ENCODE data around the gene TPT1.

Gene TPT1

DNA sequence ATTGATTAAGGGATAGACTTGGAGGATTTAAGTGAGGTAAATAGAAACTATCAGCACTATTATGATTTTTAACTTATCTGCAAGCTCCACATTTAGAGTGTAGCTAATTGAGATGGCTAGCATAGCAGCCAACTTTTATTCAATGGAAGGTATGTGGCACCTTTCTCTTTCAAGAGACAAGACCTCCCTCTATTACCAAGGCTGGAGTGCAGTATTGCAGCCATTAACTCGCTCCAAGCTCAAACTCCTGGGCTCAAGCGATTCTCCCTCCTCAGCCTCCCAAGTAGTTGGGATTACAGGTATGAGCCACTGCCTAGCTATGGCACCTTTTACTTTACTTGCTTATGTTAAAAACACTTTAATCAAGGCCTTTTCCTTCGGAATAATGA is 8.2 kb downstream of the TPT1 start:
- Mint-ChIP-seq H3K36me3 (peaks cover 55% of the 10 kb centered on the region), H3K4me3 (no peak overlapping the region), H3K4me1 (peaks cover 80% of the 10 kb centered on the region), H3K9me3 (no peaks in the 10 kb centered on the region), H3K27ac (peak overlapping the region; percentile 55)
- ATAC-seq (no peak), DNase-seq (ENCODE audit: low spot score in 2 of 2) (no peak)

DNA sequence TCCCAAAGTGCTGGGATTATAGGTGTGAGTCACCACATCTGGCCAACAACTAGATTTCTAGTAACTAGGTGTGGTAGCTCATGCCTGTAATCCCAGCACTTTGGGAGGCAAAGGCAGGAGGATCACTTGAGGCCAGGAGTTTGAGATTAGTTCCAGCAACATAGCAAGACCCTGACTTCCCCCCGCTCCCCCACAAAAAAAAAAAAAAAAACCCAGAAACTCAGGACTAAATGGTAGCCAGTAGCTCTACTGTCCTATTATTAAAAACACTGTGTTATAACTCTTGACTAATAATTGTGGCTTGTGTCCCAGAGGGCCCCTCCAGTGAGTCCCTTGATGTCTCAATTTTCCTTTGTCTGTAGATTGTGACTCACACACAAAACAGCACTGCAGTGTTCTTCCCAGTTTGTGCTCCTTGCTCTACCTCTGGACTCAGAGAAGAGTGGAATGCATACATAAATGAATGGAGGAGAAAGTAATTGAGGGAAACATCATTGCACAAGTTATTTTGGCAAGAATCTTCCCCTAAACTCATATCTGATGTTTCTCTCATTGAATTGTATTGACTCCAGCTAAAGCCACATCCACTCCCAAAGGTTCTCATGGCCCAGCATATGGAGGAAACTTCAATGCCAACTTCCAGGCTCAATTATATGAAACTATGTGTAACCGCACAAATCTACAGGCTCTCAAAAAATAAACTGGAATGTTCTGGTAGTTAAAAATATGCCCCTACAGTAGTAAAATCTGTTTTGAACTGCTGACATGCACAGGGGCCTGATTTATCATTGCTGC is 8.8 kb downstream of the TPT1 start:
- no peak overlapping the region for H3K4me3 Mint-ChIP-seq
- peaks cover 80% of the 10 kb centered on the region for H3K4me1 Mint-ChIP-seq
- no peak for ATAC-seq
- H3K27ac Mint-ChIP-seq: peak overlapping the region; percentile 18
- peaks cover 50% of the 10 kb centered on the region for H3K36me3 Mint-ChIP-seq
- DNase-seq (ENCODE audit: low spot score in 2 of 2): no peak
- no peaks in the 10 kb centered on the region for H3K9me3 Mint-ChIP-seq

DNA sequence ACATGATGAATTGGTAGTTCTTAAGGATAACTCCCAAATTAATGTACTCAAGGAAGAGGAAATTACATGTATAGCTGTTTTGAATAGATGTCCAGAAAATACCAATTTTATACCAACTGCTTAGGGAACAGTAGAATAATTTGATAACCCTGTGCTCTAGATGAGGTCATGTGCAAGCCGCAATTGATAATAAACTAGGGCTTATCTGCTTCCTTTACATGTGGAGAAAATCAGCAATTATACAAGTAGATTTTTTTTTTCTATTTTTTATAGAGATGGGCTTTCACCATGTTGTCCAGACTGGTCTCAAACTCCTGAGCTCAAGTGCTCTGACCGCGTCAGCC is 9.3 kb downstream of the TPT1 start:
- Mint-ChIP-seq H3K4me1 (peaks cover 79% of the 10 kb centered on the region), H3K27ac (no peak overlapping the region), H3K9me3 (no peaks in the 10 kb centered on the region), H3K4me3 (no peak overlapping the region), H3K36me3 (peaks cover 44% of the 10 kb centered on the region)
- ATAC-seq (no peak), DNase-seq (ENCODE audit: low spot score in 2 of 2) (no peak)

DNA sequence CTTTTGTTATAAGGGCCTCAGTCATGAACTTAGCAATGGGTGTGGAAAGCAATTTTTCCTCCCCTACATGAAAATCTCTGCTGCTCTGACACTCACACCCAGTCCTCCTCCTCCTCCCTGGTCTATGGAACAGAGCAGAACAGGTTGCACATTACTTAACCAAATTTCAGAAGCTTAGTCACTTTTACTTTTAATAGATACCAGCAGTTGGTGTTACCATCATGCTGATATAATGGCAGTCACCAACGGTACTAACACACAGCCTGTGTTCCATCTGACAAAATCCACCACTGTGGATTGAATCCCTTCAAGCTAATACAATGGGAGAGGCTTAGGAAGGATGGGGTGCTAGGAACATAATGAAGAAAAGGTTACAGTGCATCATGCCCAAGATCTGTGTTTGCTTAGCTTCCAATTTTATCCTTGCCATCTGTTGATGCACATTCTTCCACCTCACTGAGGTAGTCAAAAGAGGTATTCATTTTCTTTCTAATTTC is 9.8 kb downstream of the TPT1 start:
- Mint-ChIP-seq H3K9me3 (no peaks in the 10 kb centered on the region), H3K4me1 (peaks cover 74% of the 10 kb centered on the region), H3K36me3 (peaks cover 39% of the 10 kb centered on the region), H3K27ac (peak overlapping the region; percentile 77), H3K4me3 (no peak overlapping the region)
- DNase-seq (ENCODE audit: low spot score in 2 of 2) (no peak), ATAC-seq (no peak)

DNA sequence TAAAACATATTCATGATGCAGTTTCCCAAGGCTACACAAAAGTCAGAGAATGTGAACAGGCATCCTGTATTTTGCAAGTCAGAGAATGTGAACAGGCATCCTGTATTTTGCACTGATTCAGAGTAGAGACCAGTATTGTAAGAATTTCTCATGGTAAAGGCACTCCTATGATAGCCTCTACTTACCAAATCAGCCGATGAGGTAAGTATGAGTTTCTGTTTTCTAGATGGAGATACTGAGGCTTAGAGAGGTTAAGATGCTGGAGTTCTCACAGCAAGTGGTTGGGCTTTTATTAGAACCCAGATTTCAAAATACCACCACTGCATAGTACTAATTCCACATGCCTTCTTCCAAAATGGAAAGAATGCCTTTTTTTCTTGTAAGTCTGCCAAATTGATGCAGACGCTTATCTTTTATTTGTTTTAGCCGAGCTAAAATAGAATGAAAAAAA is 12.3 kb downstream of the TPT1 start:
- no peaks in the 10 kb centered on the region for H3K9me3 Mint-ChIP-seq
- no peak overlapping the region for H3K4me3 Mint-ChIP-seq
- ATAC-seq (no peak), DNase-seq (ENCODE audit: low spot score in 2 of 2) (no peak)
- H3K27ac Mint-ChIP-seq: peak overlapping the region; percentile 1
- peaks cover 14% of the 10 kb centered on the region for H3K36me3 Mint-ChIP-seq
- peaks cover 49% of the 10 kb centered on the region for H3K4me1 Mint-ChIP-seq

DNA sequence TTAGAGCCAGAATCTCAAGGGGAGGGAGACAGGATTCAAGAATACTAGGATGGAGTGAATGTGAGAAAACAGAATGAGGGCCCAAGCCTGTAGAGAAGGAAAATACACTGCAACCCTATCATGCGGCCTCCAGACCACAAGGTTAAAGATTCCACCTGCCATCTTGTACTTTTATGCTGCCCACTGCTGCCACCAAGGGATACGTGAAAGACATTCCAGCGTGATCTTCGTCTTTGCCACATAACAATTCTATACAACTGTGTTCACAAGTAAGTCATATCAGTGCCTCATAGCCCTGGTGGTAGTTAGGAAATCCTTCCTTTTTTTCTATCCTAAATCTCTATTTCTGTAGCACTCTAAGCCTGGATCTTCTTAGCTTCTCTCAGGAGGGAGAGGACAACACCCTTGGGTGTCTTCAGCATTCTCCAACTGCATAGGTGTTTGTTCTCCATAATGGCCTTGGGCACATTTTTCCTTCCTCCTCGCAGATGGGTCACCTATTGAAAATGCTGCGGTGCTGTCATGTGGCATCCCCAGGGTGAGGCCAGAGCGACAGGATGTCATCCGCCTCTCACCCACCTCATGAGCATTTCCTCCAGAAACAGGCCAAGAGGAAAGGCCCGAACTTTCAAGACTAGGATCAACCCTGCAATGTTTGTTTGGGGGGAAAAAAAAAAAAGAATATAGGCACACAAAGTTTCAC is 13.6 kb downstream of the TPT1 start:
- Mint-ChIP-seq H3K9me3 (no peaks in the 10 kb centered on the region), H3K27ac (peak overlapping the region; percentile 1), H3K4me3 (no peak overlapping the region), H3K4me1 (peaks cover 40% of the 10 kb centered on the region), H3K36me3 (peaks cover 5% of the 10 kb centered on the region)
- DNase-seq (ENCODE audit: low spot score in 2 of 2): no peak
- peak; percentile 64 for ATAC-seq

DNA sequence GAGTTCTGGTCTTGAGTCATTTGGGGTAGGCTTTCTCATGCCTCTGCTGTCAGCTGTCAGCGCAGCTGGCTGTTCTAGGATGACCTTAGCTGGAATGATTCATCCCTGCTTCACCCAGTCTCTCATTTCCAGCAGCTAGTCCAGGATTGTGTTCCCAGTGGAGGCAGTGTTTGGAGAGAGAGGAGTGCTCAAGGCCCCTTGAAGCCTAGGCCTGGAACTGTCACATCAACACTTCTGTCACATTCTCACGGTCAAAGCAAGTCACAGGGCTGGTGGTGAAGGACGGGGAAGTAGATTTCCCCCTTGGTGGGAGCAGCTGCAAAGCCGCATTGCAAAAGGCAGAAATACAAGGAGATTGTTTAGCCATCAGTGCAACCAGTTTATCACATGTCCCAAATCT is 15.2 kb downstream of the TPT1 start:
- DNase-seq (ENCODE audit: low spot score in 2 of 2): no peak
- no peak overlapping the region for H3K4me3 Mint-ChIP-seq
- no peaks in the 10 kb centered on the region for H3K9me3 Mint-ChIP-seq
- peaks cover 27% of the 10 kb centered on the region for H3K4me1 Mint-ChIP-seq
- peak; percentile 36 for ATAC-seq
- no peak overlapping the region for H3K27ac Mint-ChIP-seq
- H3K36me3 Mint-ChIP-seq: no peaks in the 10 kb centered on the region

DNA sequence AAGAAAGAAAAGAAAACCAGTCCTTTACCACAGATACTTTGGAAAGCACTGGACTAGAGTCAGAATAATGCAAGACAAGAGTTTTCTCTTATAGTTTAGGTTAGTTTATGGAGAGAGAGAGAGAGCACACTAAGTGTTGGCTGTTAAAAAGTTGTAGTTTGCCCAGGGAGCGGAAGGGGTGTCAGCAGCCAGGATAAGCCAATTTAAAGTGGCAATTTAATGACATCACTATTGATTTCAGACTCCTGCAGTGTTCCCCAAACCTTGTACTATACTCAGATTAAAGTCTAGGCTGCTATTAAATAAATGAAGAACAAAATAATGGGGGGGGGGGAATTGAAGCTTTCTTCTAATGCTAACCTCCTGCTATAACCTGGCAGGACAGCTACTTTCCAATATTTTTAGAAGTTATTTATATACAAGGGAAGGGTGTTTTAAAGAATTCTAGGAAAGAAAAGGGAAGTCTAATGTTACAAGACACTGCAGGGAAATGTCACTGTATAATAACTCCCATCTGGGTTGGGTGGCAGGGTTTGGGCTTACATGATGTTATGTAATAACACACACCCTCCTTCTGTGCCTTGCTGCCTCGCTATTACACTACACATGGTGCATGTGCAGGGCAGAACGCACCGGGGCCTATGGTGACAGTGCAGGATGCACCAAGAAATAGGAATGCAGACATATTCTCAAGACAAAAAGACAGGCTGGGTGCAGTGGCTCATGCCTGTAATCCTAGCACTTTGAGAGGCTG is 19.9 kb downstream of the TPT1 start:
- DNase-seq (ENCODE audit: low spot score in 2 of 2): no peak
- Mint-ChIP-seq H3K4me1 (peaks cover 10% of the 10 kb centered on the region), H3K27ac (no peak overlapping the region), H3K4me3 (no peak overlapping the region), H3K36me3 (no peaks in the 10 kb centered on the region), H3K9me3 (no peaks in the 10 kb centered on the region)
- no peak for ATAC-seq

DNA sequence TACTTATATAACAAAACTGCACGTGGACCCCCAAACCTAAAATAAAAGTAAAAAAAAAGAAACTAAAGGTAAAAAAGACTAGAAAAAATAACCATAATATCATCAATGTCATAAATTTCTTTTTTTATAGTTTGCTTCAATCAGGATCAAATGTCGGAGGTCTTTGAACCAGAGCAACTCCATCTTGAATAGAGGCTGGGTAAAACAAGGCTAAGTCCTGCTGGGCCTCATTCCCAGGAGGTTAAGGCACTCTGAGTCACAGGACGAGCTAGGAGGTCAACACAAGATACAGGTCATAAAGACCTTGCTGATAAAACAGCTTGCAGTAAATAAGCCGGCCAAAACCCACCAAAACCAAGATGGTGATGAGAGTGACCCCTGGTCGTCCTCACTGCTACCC is 24.0 kb downstream of the TPT1 start:
- ATAC-seq (no peak), DNase-seq (ENCODE audit: low spot score in 2 of 2) (no peak)
- H3K4me3 Mint-ChIP-seq: no peak overlapping the region
- no peak overlapping the region for H3K27ac Mint-ChIP-seq
- no peaks in the 10 kb centered on the region for H3K9me3 Mint-ChIP-seq
- no peaks in the 10 kb centered on the region for H3K36me3 Mint-ChIP-seq
- H3K4me1 Mint-ChIP-seq: peaks cover 10% of the 10 kb centered on the region

DNA sequence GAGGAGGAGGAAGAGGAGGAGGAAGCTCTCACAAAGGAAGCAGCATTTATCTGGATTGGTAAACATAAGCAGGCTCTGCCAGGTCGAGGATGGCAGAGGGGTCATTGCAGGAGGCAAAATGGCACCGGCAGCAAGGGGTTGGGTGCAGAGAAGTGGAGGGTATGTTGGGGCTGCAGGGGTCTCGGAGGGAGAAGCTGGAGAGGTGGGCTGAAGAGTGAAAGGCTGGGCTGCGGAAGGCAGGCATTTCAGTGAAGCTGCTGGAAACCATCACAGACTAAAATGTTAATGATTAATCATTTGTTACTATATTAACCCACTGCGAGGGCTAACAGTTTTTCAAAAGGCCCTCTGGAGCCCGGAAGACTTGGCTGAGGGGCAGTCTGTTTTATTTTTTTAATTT is 24.6 kb downstream of the TPT1 start:
- DNase-seq (ENCODE audit: low spot score in 2 of 2): no peak
- ATAC-seq: no peak
- H3K36me3 Mint-ChIP-seq: no peaks in the 10 kb centered on the region
- H3K9me3 Mint-ChIP-seq: no peaks in the 10 kb centered on the region
- no peak overlapping the region for H3K27ac Mint-ChIP-seq
- H3K4me3 Mint-ChIP-seq: no peak overlapping the region
- peaks cover 12% of the 10 kb centered on the region for H3K4me1 Mint-ChIP-seq

DNA sequence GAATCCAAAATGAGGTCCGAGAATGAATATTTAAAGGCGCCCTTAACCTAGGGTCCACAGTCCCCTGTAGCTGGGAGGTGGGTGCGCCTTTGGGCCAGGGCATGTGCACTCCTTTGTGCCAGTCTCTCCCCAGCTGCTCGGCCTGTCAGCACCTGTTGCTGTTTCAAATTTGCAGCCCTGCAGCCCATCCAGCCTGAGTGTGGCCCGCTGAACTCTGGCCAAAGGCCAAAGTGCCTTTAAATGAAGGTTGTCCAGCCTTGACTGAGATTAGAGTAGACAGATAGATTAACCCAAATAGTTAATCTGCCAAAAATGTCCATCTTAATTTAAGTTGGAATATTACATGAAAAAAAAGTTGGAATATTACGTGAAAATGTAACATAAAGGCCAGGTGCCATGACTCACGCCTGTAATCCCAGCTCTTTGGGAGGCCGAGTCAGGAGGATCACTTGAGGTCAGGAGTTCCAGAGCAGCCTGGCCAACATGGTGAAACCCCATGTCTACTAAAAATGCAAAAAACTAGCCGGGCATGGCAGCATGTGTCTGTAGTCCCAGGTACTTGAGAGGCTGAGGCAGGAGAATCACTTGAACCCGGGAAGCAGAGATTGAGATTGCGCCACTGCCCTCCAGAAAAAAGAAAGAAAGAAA is 25.3 kb downstream of the TPT1 start:
- Mint-ChIP-seq H3K4me3 (no peak overlapping the region), H3K4me1 (peaks cover 19% of the 10 kb centered on the region), H3K36me3 (peaks cover 5% of the 10 kb centered on the region), H3K27ac (no peak overlapping the region), H3K9me3 (no peaks in the 10 kb centered on the region)
- ATAC-seq (no peak), DNase-seq (ENCODE audit: low spot score in 2 of 2) (no peak)

DNA sequence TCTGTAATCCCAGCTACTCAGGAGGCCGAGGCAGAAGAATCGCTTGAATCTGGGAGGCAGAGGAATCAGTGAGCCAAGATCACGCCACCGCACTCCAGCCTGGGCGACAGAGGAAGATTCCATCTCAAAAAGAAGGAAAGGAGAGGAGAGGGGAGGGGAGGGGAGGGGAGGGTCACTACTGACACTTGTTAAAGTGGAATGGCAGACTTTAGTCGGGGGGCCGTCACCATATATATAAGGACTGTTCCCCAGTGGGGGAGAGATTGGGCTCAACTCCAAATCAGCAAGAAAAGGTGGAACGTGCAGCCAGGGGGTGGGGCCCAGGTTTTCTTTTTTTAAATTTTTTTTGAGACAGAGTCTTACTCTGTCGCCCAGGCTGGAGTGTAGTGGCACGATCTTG is 26.2 kb downstream of the TPT1 start:
- peaks cover 19% of the 10 kb centered on the region for H3K4me1 Mint-ChIP-seq
- no peak overlapping the region for H3K4me3 Mint-ChIP-seq
- peak overlapping the region; percentile 73 for H3K27ac Mint-ChIP-seq
- H3K36me3 Mint-ChIP-seq: peaks cover 5% of the 10 kb centered on the region
- H3K9me3 Mint-ChIP-seq: no peaks in the 10 kb centered on the region
- DNase-seq (ENCODE audit: low spot score in 2 of 2) (no peak), ATAC-seq (no peak)

DNA sequence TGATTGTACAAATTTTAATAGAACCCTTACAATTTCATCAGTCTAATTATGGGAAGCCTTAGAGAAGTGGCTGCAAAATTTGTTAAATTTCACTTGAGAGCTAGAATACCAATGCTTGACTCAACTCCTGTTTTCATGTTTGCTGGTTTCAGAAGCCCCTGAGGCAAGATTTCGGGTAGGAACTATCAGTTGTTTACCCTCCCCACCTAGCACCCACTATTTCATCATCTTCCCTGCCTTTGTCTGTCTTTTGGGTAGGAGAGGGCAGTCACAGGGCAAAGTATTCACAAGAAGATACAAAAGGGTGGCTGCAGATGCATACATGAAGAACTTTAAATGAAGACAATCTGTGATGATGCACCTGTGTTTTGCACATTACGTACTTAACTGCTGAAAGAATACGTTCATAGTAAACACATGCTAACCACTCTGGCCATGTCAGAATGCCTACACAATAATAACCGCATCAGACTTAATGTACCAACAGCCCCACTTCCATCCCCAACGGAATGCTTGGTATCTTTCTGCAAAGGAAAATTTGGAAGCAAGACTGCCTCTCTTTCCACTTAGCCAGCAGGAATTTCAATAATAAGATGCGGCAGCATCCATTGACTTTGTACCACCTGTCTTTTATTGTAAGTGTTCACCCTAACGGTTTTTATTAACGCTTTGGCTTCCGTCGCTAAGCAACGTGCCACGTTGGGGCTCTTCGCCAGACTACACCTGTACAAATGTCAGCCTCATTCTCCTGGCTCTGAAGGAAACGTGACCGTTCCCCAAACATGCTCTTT is 30.4 kb downstream of the TPT1 start:
- Mint-ChIP-seq H3K36me3 (peaks cover 5% of the 10 kb centered on the region), H3K9me3 (no peaks in the 10 kb centered on the region), H3K4me1 (peaks cover 21% of the 10 kb centered on the region), H3K27ac (peak overlapping the region; percentile 60), H3K4me3 (peak overlapping the region; percentile 77)
- DNase-seq (ENCODE audit: low spot score in 2 of 2): no peak
- ATAC-seq: no peak

DNA sequence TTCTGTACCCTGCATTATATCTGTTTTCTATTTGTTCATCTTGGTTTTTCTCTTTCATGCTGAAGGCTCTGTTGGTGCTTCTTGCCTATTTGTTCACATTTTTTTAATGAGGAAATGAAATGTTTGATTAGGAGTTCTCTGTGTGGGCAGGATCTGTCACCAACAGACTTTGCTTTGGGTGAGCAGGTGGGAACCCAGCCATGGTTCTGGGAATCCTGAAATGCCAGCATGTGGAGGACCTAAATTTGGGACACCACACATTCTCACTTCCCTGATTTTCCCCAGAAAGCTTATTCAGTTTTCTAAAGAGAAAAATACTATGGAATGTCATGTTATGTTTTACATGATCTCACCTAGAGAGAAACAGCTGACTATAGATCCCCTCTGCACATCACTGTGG is 34.0 kb downstream of the TPT1 start:
- Mint-ChIP-seq H3K27ac (no peak overlapping the region), H3K9me3 (no peaks in the 10 kb centered on the region), H3K4me3 (no peak overlapping the region), H3K36me3 (peaks cover 5% of the 10 kb centered on the region), H3K4me1 (peaks cover 21% of the 10 kb centered on the region)
- ATAC-seq (no peak), DNase-seq (ENCODE audit: low spot score in 2 of 2) (no peak)

Measured in stimulated activated effector memory CD8-positive, alpha-beta T cell treated with anti-CD3 and anti-CD28 coated beads, Interleukin-12 subunit alpha, Interleukin-12 subunit beta, amount 100 ng/mL, for 72 hours (primary cell).